Heart right ventricle (tissue), 16 donors: Measurements from ENCODE around the gene DPH1. TPM values are rescaled to one million over a fixed set of nuclear protein-coding genes. Genes with fewer than 3 reads are reported as not detected.

Experiments
- ATAC-seq, 8 donors: fragments of 200-7000 bp; cut with Tn5 transposase; one replicate each; pipeline ENCODE4 v1.9.1; 2020; ENCODE audit warnings: mild to moderate bottlenecking in 8 of 8, moderate library complexity in 8 of 8, moderate number of reproducible peaks in 1 of 8
- DNase-seq, 2 donors: peaks; one replicate each; pipeline ENCODE4 v3.0.0-alpha.2; 2020
- H3K27ac ChIP-seq, 10 donors: fragments of 200-600 bp; sonication (generic) in 2 of 10; one replicate each; pipeline versions ENCODE4 v1.5.0 to v1.8.0; 2020 to 2022; ENCODE audit warnings: mild to moderate bottlenecking in 3 of 10
- H3K27me3 ChIP-seq, 7 donors: fragments of 200-600 bp; one replicate each; pipeline ENCODE4 v1.8.0; 2021 to 2022; ENCODE audit warnings: mild to moderate bottlenecking in 2 of 7
- H3K36me3 ChIP-seq, 9 donors: fragments of 200-600 bp; sonication (generic) in 1 of 9; one replicate each; pipeline versions ENCODE4 v1.5.0 to v1.8.0; 2020 to 2022; ENCODE audit warnings: mild to moderate bottlenecking in 2 of 9
- H3K4me1 ChIP-seq, 9 donors: fragments of 200-600 bp; sonication (generic) in 1 of 9; one replicate each; pipeline versions ENCODE4 v1.5.0 to v1.8.0; 2020 to 2022; ENCODE audit warnings: mild to moderate bottlenecking in 4 of 9
- H3K4me3 ChIP-seq, 10 donors: fragments of 200-600 bp; sonication (generic) in 2 of 10; one replicate each; pipeline versions ENCODE4 v1.5.0 to v1.8.0; 2020 to 2022; ENCODE audit warnings: mild to moderate bottlenecking in 7 of 10, moderate library complexity in 2 of 10
- H3K9me3 ChIP-seq, 11 donors: fragments of 200-600 bp in 10 of 11; sonication (generic) in 2 of 11; one replicate each; pipeline versions ENCODE4 v1.5.0 to v1.8.0; 2013 to 2022; ENCODE audit warnings: mild to moderate bottlenecking in 2 of 11, control low read depth in 1 of 11, moderate library complexity in 1 of 11
- WGBS, 2 donors: extraction: QIAGEN DNeasy Blood & Tissue Kit; methylation state at CpG; one replicate each; pipeline ENCODE4 v1.1.7; 2013; ENCODE audit warnings: inconsistent platforms in 1 of 2; 5-methylcytosine and 5-hydroxymethylcytosine counted together
- intact Hi-C, 10 donors: fragments of 100-400 bp; cut with DNase I; formaldehyde crosslinking; loops; one replicate each; pipeline versions ENCODE4 v1.11.1 to v1.14.2; 2022
- polyA plus RNA-seq, 2 donors: library from polyadenylated mRNA; stranded (reverse); fragments of 200-250 nt; gene quantifications; one replicate each; pipeline ENCODE4 v1.2.3, GENCODE V29; 2013
- total RNA-seq, 10 donors: library from RNA; stranded (reverse); fragmentation: NEBNext Ultra II Directional in 3 of 10; extraction: Animal tissue kit (Norgen Biotek cat#: 25700) in 3 of 10; gene quantifications; one replicate each; pipeline versions ENCODE4 v1.2.1 to v1.2.4, GENCODE V29; 2021 to 2023
- TF ChIP-seq, protein P1 (sequence below), 9 donors: fragments of 200-600 bp; sonication (generic) in 2 of 9; IDR thresholded peaks; one replicate each; pipeline versions ENCODE4 v1.5.0 to v1.8.0; 2021 to 2022; ENCODE audit warnings: antibody characterized with exemption in 9 of 9, mild to moderate bottlenecking in 5 of 9, moderate library complexity in 1 of 9
- donor health status: Arrhythmogenic right ventricular cardiomyopathy.
- donor health status: ischemic (EF 13 %, LVEDD 7.1; RV severe dilation, severe dysfunction).
- donor health status: healthy with polysubstance abuse.
- donor health status: DM: no; HTN: yes; CAD: no.
- donor health status: DM: no; HTN: no; CAD: no.
- donor health status: ischemic (EF 25% LVEDD 6.9; RV normal size, moderate dysfunction).
- donor health status: ischemic (EF 25% LVEDD 5.7; RV mildly dilated, moderate dysfunction).
- donor health status: healthy.
- donor health status: DM: yes; HTN: yes; CAD: no.
- donor health status: Ischemic cardiomyopathy.
- donor health status: ischemic (EF 35%, LVEDD 5.7; RV mildly dilated, moderate dysfunction).
- donor health status: nonischemic (EF 11% LVEDD 7.7; RV severe dilation, severe dysfunction).
- donor health status: DM: yes; HTN: yes; CAD: no.
- donor health status: PGD.
- donor health status: ischemic (EF 29% LVEDD 5.4; RV normal size, mild dysfunction).
- donor health status: nonischemic (EF 23%, LVEDD 6.1; RV moderate dilation, normal function).

The DPH1 gene
- total and polyA plus RNA-seq, 12 donors = 19.0 to 40.0 (median 25.9) TPM

- DNase-seq (no peak), ATAC-seq (no peak)
- H3K4me3 ChIP-seq = no peak overlapping the region
- H3K27me3 ChIP-seq = no peaks in the 10 kb centered on the region
- H3K36me3 ChIP-seq = peaks cover 0 to 22% (median 0%) of the 10 kb centered on the region in 9 donors
- no peaks in the 10 kb centered on the region for H3K9me3 ChIP-seq
- intact Hi-C loops = loop anchor here in 3 of 10 donors (5.0 to 10.0 kb wide), 2 partner anchors 88 to 91 kb away; no protein-coding TSS in a partner anchor
- WGBS, 2 donors = 67 to 82% methylated on average over 3 of the region's 3 CpGs
- peaks cover 51 to 98% (median 92%) of the 10 kb centered on the region in 9 donors for H3K4me1 ChIP-seq
- TF ChIP-seq, protein P1, sequence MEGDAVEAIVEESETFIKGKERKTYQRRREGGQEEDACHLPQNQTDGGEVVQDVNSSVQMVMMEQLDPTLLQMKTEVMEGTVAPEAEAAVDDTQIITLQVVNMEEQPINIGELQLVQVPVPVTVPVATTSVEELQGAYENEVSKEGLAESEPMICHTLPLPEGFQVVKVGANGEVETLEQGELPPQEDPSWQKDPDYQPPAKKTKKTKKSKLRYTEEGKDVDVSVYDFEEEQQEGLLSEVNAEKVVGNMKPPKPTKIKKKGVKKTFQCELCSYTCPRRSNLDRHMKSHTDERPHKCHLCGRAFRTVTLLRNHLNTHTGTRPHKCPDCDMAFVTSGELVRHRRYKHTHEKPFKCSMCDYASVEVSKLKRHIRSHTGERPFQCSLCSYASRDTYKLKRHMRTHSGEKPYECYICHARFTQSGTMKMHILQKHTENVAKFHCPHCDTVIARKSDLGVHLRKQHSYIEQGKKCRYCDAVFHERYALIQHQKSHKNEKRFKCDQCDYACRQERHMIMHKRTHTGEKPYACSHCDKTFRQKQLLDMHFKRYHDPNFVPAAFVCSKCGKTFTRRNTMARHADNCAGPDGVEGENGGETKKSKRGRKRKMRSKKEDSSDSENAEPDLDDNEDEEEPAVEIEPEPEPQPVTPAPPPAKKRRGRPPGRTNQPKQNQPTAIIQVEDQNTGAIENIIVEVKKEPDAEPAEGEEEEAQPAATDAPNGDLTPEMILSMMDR (IDR thresholded peaks at IDR 0.05) = no peak
- peak overlapping the region in 9 of 10 donors; percentile 79 to 97 (median 92) for H3K27ac ChIP-seq
These were observed 56.4 kb downstream of the DPH1 start for GRCh38 chr17:2086306-2086705.

- ATAC-seq (peak in 2 of 8 donors; percentile 4 to 5), DNase-seq (peak in 1 of 2 donors; percentile 67)
- WGBS, 2 donors = 41 to 60% methylated on average over 10 of the region's 10 CpGs
- peak overlapping the region in 9 of 10 donors; percentile 88 to 97 (median 92) for H3K27ac ChIP-seq
- no peaks in the 10 kb centered on the region for H3K27me3 ChIP-seq
- H3K36me3 ChIP-seq = peaks cover 0 to 14% (median 0%) of the 10 kb centered on the region in 9 donors
- peaks cover 51 to 98% (median 89%) of the 10 kb centered on the region in 9 donors for H3K4me1 ChIP-seq
- no peak overlapping the region for H3K4me3 ChIP-seq
- TF ChIP-seq, protein P1 (IDR thresholded peaks at IDR 0.05) = no peak
- intact Hi-C loops = loop anchor here in 3 of 10 donors (5.0 to 10.0 kb wide), 2 partner anchors 87 to 90 kb away; no protein-coding TSS in a partner anchor
- no peaks in the 10 kb centered on the region for H3K9me3 ChIP-seq
These were observed 57.8 kb downstream of the DPH1 start for GRCh38 chr17:2087597-2088211.

- ATAC-seq (peak in 4 of 8 donors; percentile 14 to 25 (median 23)), DNase-seq (no peak)
- H3K4me1 ChIP-seq = peaks cover 40 to 94% (median 76%) of the 10 kb centered on the region in 9 donors
- no peaks in the 10 kb centered on the region for H3K9me3 ChIP-seq
- H3K36me3 ChIP-seq = peaks cover 0 to 16% (median 0%) of the 10 kb centered on the region in 9 donors
- 28 to 47% methylated on average over 8 of the region's 8 CpGs for WGBS, 2 donors
- TF ChIP-seq, protein P1 (IDR thresholded peaks at IDR 0.05) = no peak
- H3K27me3 ChIP-seq = no peaks in the 10 kb centered on the region
- peak overlapping the region; percentile 65 to 97 (median 91) for H3K27ac ChIP-seq
- peak overlapping the region in 9 of 10 donors; percentile 17 to 50 (median 39) for H3K4me3 ChIP-seq
- intact Hi-C loops = loop anchor here in 3 of 10 donors (5.0 to 10.0 kb wide), 2 partner anchors 86 to 88 kb away; no protein-coding TSS in a partner anchor
These were observed 59.1 kb downstream of the DPH1 start for GRCh38 chr17:2089021-2089422.

GRCh38 chr17:2090210-2090641 is 60.3 kb downstream of the DPH1 start:
- WGBS, 2 donors = 59 to 68% methylated on average over 9 of the region's 9 CpGs
- Histone ChIP-seq H3K36me3 (peaks cover 0 to 16% (median 0%) of the 10 kb centered on the region in 9 donors), H3K4me3 (peak overlapping the region in 7 of 10 donors; percentile 17 to 50 (median 39)), H3K4me1 (peaks cover 30 to 89% (median 70%) of the 10 kb centered on the region in 9 donors), H3K9me3 (no peaks in the 10 kb centered on the region), H3K27me3 (no peaks in the 10 kb centered on the region), H3K27ac (peak overlapping the region; percentile 65 to 97 (median 91))
- intact Hi-C loops = loop anchor here in 4 of 10 donors (5.0 to 10.0 kb wide), 4 partner anchors 33 to 155 kb away; partner anchors contain the start of gene HIC1 (in 1 of the 4)
- ATAC-seq = no peak
- no peak for DNase-seq
- TF ChIP-seq, protein P1 (IDR thresholded peaks at IDR 0.05) = no peak
